Activated naive CD8-positive, alpha-beta T cell treated with anti-CD3 and anti-CD28 coated beads, Interleukin-2, amount 50 U/mL, for 24 hours (primary cell): ENCODE measurements around the gene SERGEF.

Experiments
- ATAC-seq: fragments of 150-1000 bp; cut with Tn5 transposase; one replicate; pipeline ENCODE4 v1.10.0; 2021
- DNase-seq: peaks from one replicate; pipeline ENCODE4 v3.0.0; 2021
- H3K27ac Mint-ChIP-seq: one replicate; pipeline ENCODE4 v1.8.0; 2021; ENCODE audit warnings: mild to moderate bottlenecking, mixed read lengths
- H3K27me3 Mint-ChIP-seq: one replicate; pipeline ENCODE4 v1.8.0; 2021; ENCODE audit warnings: mixed read lengths
- H3K36me3 Mint-ChIP-seq: one replicate; pipeline ENCODE4 v1.8.0; 2021; ENCODE audit warnings: low read depth, mixed read lengths
- H3K4me1 Mint-ChIP-seq: one replicate; pipeline ENCODE4 v1.8.0; 2021; ENCODE audit warnings: mixed read lengths
- H3K4me3 Mint-ChIP-seq: one replicate; pipeline ENCODE4 v1.8.0; 2021; ENCODE audit warnings: mild to moderate bottlenecking, moderate library complexity, mixed read lengths
- H3K9me3 Mint-ChIP-seq: one replicate; pipeline ENCODE4 v1.8.0; 2021; ENCODE audit warnings: mixed read lengths

The SERGEF gene

DNA sequence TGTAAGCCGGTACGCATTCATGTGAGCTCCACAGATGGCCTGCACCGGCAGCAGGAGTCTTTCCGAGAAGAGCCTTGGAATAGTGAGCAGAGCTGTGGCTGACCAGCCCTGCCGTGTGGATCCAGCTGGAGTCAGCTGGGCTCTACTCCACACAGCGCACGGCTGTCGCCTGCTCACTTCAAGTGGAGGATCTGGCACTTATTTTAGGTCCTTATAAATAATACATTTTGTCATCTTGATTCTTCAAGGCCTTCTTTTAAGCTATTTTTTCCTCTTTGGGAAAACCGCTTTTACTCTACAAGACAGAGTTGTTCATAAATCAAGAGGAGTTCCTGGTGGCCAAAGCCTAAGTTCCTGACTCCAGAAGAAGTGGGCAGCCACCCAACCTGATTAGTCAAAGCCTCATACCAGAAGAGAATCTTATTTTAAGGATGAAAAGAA is 184.5 kb downstream of the SERGEF start:
- no peaks in the 10 kb centered on the region for H3K4me1 Mint-ChIP-seq

DNA sequence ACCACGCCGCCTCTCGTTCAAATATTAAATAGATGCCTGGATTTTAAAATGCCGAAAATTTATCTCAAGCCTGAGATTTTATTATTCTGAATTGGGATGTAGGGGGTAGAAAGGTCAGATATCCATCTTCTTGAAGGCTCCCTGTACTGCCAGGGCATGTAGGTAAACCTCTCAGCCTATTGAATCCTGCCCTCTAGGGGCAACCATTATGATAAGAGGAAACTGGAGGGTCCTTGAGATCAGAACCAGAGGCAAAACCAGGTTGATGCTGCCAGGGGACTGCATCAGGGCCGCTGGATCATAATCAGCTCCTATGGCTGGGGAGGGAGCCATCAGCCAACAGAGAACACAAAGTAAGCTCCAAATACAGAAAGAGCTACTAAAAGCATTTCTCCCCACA is 185.8 kb downstream of the SERGEF start:
- no peak for ATAC-seq
- H3K4me3 Mint-ChIP-seq = no peak overlapping the region
- no peaks in the 10 kb centered on the region for H3K9me3 Mint-ChIP-seq
- H3K27me3 Mint-ChIP-seq = no peaks in the 10 kb centered on the region
- no peaks in the 10 kb centered on the region for H3K36me3 Mint-ChIP-seq
- no peak for DNase-seq
- no peak overlapping the region for H3K27ac Mint-ChIP-seq
- H3K4me1 Mint-ChIP-seq = no peaks in the 10 kb centered on the region

More for the DNA sequence above, 184.5 kb downstream of the SERGEF start:
- Mint-ChIP-seq H3K27ac (no peak overlapping the region), H3K4me3 (no peak overlapping the region), H3K9me3 (no peaks in the 10 kb centered on the region), H3K27me3 (no peaks in the 10 kb centered on the region), H3K36me3 (peaks cover 2% of the 10 kb centered on the region)
- ATAC-seq = no peak
- no peak for DNase-seq

DNA sequence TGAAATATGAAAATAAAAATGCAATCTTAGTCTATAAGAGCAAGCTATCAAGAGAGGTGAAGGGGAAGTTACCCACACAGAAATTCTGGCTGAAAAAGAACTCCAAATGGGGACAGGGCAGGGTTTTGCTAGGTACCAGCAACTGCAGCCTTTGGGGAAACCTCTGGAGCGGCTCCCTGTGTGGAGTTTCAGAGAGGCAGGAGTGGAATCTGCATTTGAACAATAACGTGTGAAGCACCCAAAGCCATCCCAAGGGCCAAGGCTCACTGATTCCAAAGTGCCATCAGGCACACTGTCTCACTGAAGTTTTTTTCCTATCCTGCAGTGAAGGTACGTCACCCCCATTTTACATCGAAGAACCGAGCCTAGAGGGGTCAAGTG is 190.5 kb downstream of the SERGEF start:
- no peak for DNase-seq
- Mint-ChIP-seq H3K27me3 (no peaks in the 10 kb centered on the region), H3K27ac (no peak overlapping the region), H3K36me3 (no peaks in the 10 kb centered on the region), H3K4me1 (peaks cover 4% of the 10 kb centered on the region), H3K9me3 (no peaks in the 10 kb centered on the region), H3K4me3 (no peak overlapping the region)
- no peak for ATAC-seq

DNA sequence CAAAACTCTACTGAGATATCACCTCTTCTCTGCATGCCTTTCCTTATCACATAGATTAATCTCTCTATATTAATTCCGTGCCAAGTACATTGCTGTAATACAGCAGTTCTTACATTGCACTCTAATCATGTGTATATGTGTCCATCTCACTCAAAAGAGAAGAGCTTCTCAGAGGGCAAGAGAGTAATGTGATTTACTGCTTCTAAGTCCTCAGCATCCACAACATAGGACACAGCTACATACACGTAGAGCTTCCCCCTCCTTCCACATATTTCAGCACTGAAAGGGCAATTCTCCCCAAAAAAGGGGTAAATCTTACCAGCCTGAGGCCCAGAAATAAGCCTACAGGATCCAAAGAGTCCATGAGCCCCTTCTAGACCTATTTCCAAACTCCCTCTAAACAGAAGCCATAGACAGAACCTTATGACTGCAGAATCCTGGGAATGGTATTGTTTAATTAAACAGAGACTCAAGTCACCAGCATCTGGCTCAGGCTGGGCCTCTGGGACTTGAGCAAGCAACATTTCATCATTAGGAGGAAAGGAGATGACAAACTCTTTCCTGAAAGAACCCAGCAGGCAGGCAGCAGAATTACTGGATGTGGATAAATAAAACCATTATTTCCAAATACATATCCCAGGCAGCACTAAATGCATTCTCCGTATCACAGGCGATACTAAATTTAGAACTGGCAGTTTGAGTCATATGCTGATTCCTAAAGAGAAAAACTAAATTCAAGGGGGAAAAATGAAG is 191.0 kb downstream of the SERGEF start:
- no peak for DNase-seq
- no peaks in the 10 kb centered on the region for H3K9me3 Mint-ChIP-seq
- no peaks in the 10 kb centered on the region for H3K27me3 Mint-ChIP-seq
- H3K4me1 Mint-ChIP-seq = peaks cover 4% of the 10 kb centered on the region
- H3K36me3 Mint-ChIP-seq = no peaks in the 10 kb centered on the region
- H3K4me3 Mint-ChIP-seq = no peak overlapping the region
- no peak overlapping the region for H3K27ac Mint-ChIP-seq
- no peak for ATAC-seq

DNA sequence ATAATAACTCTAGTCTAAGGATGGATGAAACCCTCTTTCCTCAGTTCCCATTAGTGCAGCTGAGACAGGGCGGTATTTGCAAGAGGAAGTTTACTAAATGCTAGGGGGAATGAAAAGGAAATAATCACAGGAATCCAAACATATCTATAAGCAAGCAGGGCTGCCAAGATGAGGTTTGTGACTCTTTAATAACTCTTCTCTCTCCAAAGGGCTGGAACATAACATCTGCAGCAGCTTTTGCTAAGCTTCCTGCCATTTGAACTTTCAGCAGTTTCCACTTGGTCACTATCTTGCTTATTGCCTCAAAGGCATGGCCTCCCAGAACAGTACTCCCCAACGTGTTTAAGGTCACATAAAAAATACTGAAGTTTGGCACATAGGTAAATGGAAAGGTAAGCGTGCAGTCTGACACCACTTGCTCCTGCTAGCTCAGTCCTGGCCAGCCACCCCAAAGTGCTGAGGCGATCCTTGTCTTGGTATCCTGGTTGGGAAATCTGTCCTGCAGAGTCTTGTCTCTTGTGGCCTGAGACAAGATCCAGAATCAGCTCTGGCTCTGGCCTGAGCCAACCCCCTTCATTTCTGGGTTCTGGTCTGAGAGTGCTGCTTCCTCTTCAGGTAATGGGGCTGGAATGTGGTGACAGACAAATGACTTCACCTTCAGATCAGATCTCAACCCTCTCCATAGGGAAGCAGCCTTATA is 196.5 kb downstream of the SERGEF start:
- no peak overlapping the region for H3K4me3 Mint-ChIP-seq
- no peaks in the 10 kb centered on the region for H3K9me3 Mint-ChIP-seq
- no peaks in the 10 kb centered on the region for H3K36me3 Mint-ChIP-seq
- no peaks in the 10 kb centered on the region for H3K27me3 Mint-ChIP-seq
- DNase-seq (no peak), ATAC-seq (no peak)
- H3K4me1 Mint-ChIP-seq = peaks cover 4% of the 10 kb centered on the region
- H3K27ac Mint-ChIP-seq = no peak overlapping the region

DNA sequence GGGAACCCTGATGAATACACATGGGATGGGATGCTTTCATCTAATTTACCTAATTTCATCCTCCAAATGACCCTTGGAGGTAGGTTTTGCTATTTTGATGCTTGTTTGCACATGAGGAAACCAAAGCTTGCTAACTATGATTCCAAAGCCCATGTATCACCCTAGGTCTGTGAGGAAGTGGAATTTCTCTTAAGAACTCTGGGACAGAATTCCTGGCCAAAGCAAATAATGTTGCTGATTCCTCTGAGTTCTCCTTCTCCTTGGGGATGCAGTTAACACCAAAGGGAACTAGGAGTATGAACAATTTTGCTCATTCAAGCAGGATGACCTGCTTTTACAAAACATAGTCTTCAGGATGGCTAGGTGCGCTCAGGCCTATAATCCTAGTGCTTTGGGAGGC is 198.3 kb downstream of the SERGEF start:
- Mint-ChIP-seq H3K27me3 (no peaks in the 10 kb centered on the region), H3K9me3 (no peaks in the 10 kb centered on the region)
- no peak for DNase-seq

DNA sequence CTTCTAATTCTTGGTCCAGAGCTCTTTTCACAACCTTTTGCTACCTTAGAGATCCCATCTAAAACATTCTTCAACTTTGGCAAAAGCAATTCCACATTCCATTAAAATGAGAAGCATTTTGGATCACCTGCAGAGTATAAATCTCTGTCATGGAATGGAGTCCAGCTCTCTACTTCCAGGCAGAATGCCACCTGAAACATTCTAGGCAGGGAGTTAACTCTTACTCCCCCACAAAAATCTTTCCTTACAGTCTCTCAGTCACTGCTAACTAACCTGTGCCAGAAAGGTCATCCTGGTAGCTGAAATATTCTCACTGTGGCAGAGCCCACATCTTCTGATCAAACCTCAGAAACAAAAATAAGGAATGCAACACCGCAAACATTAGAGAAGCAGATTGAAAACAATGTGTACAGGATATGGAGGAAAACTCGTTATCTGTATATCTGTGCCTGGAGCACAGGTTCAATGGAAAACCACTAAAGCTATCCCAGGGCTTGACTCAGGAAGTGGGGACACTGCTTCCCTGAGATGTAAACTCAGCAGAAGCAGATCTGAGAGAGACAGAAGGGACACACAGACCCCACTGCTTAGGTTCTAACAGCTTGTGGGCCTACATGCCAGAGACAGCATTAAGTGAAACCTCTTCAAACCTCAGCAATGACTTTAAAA is 199.3 kb downstream of the SERGEF start:
- no peaks in the 10 kb centered on the region for H3K9me3 Mint-ChIP-seq
- H3K4me1 Mint-ChIP-seq = no peaks in the 10 kb centered on the region
- no peak overlapping the region for H3K4me3 Mint-ChIP-seq
- no peaks in the 10 kb centered on the region for H3K36me3 Mint-ChIP-seq
- no peak for DNase-seq
- no peak overlapping the region for H3K27ac Mint-ChIP-seq
- ATAC-seq = no peak
- no peaks in the 10 kb centered on the region for H3K27me3 Mint-ChIP-seq

More for the DNA sequence above, 198.3 kb downstream of the SERGEF start:
- Mint-ChIP-seq H3K4me3 (no peak overlapping the region), H3K4me1 (peaks cover 4% of the 10 kb centered on the region), H3K27ac (no peak overlapping the region), H3K36me3 (no peaks in the 10 kb centered on the region)
- no peak for ATAC-seq

DNA sequence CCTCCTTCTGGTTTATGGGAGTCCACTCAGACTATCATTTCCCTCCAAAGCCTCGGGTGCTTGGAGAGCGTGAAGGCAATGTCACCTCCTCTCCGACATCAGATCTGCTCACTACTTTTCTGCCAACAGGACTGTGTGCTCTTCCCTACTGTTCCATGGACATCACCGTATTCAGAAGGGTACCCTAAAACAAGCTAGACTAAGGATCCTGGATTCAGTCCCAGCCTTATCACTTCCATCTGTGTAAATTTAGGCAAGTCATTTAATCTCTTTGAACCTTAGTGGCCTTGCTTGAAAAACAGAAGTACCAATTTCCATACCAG is 200.0 kb downstream of the SERGEF start:
- ATAC-seq (no peak), DNase-seq (no peak)
- Mint-ChIP-seq H3K9me3 (no peaks in the 10 kb centered on the region), H3K4me1 (no peaks in the 10 kb centered on the region), H3K36me3 (no peaks in the 10 kb centered on the region), H3K27me3 (no peaks in the 10 kb centered on the region), H3K4me3 (no peak overlapping the region), H3K27ac (no peak overlapping the region)

DNA sequence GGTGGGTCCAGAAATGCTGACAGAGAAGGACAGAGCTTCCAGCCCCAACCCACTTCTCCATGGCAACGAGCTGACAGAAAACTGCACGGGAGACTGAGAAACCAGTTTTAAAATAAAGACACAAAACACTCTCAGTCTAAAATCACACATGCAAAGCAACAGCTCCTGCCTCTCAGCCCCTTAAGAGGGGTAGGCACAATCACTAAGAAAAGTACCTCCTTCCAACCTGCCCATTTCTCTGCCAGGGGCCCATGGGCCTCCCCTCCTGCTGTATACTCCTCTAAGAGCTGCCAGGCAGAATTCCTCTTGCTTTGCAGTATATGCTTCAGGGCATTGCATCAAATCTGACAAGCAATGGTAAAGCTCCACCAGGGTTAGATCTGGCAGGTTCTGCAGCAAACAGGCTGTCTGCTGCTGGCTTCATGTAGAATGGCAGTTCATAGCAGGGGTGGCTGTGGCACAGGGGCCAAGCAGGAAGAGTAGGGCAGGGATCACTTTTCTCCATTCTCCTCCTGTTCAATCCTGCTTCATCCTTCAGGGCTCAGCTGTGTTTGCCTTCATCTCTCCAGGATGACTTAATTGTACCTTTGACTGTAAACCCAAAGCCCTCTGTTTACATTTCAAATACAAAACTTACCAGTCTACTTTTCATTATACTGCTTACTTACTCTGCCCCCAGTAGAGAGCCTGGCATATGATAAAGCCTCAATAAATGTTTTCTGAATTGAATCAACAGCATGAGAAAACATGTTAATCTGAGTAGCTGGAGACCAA is 200.6 kb downstream of the SERGEF start:
- ATAC-seq = no peak
- no peaks in the 10 kb centered on the region for H3K9me3 Mint-ChIP-seq
- no peaks in the 10 kb centered on the region for H3K36me3 Mint-ChIP-seq
- no peaks in the 10 kb centered on the region for H3K27me3 Mint-ChIP-seq
- H3K4me3 Mint-ChIP-seq = no peak overlapping the region
- no peaks in the 10 kb centered on the region for H3K4me1 Mint-ChIP-seq
- no peak for DNase-seq
- H3K27ac Mint-ChIP-seq = no peak overlapping the region

DNA sequence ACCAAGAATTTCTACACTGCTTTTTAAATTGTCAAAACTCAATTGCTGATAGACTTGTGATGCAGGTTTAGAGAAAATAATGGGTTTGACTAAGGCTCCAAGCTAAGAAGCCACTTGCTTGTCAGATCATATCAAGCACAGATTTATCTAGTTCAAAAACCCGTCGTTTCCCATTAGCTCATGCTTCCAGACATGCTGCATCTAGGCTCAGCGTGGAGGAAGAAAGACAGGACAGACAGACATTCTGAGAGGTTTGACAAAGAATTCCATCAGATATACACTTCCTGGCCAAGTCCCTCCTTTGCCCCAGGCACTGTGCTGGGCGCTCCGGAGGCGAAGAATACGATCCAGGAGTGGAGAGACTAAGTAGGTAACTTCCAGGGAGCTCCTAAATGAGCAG is 201.5 kb downstream of the SERGEF start:
- H3K4me1 Mint-ChIP-seq = no peaks in the 10 kb centered on the region
- DNase-seq (no peak), ATAC-seq (no peak)
- H3K4me3 Mint-ChIP-seq = no peak overlapping the region
- H3K27me3 Mint-ChIP-seq = no peaks in the 10 kb centered on the region
- no peak overlapping the region for H3K27ac Mint-ChIP-seq
- no peaks in the 10 kb centered on the region for H3K36me3 Mint-ChIP-seq
- no peaks in the 10 kb centered on the region for H3K9me3 Mint-ChIP-seq

DNA sequence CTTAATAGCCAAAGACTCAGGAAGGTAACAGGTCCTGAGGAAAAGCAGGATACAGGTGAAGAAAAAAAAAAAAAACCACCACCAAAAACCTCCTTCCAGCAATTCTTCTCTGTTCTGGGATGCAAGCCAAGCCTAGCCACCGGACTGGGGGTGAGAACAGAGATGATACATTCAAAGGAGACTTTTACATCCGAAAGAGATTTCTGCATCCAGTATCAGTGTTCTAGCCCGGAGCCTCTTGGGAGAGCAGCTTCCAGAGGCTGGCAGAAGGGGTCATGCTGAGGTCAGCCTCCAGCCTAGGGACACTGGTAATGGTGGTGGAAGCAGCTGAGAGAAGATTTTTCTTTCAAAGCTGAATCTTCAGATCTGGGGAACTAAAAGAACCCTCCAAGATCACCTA is 202.1 kb downstream of the SERGEF start:
- no peak overlapping the region for H3K4me3 Mint-ChIP-seq
- H3K27ac Mint-ChIP-seq = no peak overlapping the region
- H3K9me3 Mint-ChIP-seq = no peaks in the 10 kb centered on the region
- H3K36me3 Mint-ChIP-seq = no peaks in the 10 kb centered on the region
- DNase-seq = no peak
- ATAC-seq = no peak
- no peaks in the 10 kb centered on the region for H3K27me3 Mint-ChIP-seq
- no peaks in the 10 kb centered on the region for H3K4me1 Mint-ChIP-seq

DNA sequence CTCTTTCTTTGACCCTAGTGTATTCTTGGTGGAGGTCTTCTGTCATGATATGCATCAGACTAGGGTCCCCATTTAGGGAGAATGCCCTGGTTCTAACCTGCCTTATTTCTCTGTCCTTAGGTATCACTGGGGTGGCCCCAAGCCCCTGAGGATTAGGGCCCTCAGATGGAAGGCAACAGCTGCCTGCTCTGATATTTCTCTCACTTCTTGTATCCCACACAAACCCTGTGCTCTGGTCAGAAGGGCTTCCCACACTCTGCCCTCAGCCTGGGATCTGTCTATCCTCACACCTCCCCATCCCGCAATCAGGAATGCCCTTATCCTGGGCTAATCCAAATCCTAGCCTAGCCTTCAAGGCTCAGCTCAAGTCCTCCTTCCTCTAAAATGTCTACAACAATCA is 202.8 kb downstream of the SERGEF start:
- Mint-ChIP-seq H3K4me1 (no peaks in the 10 kb centered on the region), H3K4me3 (no peak overlapping the region), H3K9me3 (no peaks in the 10 kb centered on the region), H3K27me3 (no peaks in the 10 kb centered on the region), H3K36me3 (no peaks in the 10 kb centered on the region), H3K27ac (no peak overlapping the region)
- DNase-seq (no peak), ATAC-seq (no peak)

DNA sequence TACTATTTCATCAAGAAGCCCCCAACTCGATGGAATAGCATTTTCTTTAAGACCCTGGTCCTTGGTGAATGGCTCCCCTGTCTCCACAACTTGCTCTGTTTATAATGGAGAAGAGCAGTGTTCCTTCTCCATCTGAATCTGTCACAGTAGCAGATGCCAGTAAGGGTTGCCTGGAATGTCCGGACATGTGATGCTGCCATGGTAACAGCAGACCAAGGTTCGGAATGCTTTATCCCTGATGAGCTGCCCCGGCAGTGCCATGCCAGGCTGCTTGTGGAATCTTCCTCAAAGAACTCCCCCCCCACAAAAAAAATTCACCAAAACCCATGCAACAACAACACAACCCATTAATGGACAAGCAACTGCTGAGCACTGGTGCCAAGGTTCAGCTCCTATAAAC is 205.8 kb downstream of the SERGEF start:
- H3K27me3 Mint-ChIP-seq = no peaks in the 10 kb centered on the region
- DNase-seq (no peak), ATAC-seq (no peak)
- no peak overlapping the region for H3K27ac Mint-ChIP-seq
- H3K9me3 Mint-ChIP-seq = no peaks in the 10 kb centered on the region
- H3K4me3 Mint-ChIP-seq = no peak overlapping the region
- no peaks in the 10 kb centered on the region for H3K4me1 Mint-ChIP-seq
- H3K36me3 Mint-ChIP-seq = no peaks in the 10 kb centered on the region

DNA sequence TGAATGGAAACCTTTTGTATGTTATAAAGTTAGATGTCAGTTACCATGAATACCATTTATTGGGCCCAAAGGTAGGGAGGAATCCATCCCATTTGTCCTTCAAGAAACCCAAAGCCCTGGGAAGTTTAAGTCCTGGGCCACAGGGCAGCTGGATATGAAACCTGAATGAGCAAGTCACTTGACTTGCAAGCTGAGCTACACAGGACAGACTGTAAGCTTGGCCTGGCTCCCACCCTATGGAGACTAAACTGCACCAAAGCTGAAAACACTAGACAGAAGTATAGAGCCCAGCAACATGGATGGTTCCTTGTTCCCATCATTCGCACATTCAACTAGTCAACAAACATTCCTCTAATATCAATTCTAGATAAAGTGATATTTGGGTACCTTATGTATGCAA is 207.0 kb downstream of the SERGEF start:
- ATAC-seq = no peak
- DNase-seq = no peak
- no peaks in the 10 kb centered on the region for H3K27me3 Mint-ChIP-seq
- H3K27ac Mint-ChIP-seq = no peak overlapping the region
- H3K36me3 Mint-ChIP-seq = no peaks in the 10 kb centered on the region
- H3K4me3 Mint-ChIP-seq = no peak overlapping the region
- H3K9me3 Mint-ChIP-seq = no peaks in the 10 kb centered on the region
- H3K4me1 Mint-ChIP-seq = no peaks in the 10 kb centered on the region

DNA sequence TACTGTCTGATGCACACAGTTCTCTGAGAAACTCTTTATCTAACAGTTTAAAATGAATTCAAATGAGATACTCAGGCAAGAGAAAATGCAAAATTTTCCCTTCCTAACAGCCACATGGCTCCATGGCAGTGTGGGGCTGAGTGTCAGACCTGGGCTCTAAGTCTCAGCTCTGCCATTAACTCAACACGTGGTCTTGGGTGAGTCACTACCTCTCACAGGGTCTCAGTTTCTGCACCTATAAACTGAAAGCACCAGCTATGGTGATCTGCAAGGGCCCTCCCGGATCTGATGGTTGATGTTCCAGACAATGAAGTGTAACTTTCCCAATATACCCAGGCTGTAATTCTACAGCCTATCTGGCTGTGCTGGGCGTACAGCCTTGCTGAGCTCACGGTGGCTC is 207.8 kb downstream of the SERGEF start:
- no peak overlapping the region for H3K27ac Mint-ChIP-seq
- H3K27me3 Mint-ChIP-seq = no peaks in the 10 kb centered on the region
- H3K4me1 Mint-ChIP-seq = no peaks in the 10 kb centered on the region
- no peak overlapping the region for H3K4me3 Mint-ChIP-seq
- peak; percentile 80 for ATAC-seq
- H3K36me3 Mint-ChIP-seq = peaks cover 2% of the 10 kb centered on the region
- H3K9me3 Mint-ChIP-seq = no peaks in the 10 kb centered on the region
- DNase-seq = no peak
